GM12864 (cell line): ENCODE data around the gene CRYGN.

Source experiments
- DNase-seq: peaks from one replicate; pipeline ENCODE4 v3.0.0-alpha.2; 2011; ENCODE audit warnings: low read depth
- H3K4me3 ChIP-seq: 2 replicates; pipeline ENCODE4 v1.5.1; 2011; ENCODE audit warnings: mild to moderate bottlenecking, low read depth, low read length, control low read depth
- TF ChIP-seq, protein P1 (sequence below): IDR thresholded peaks from 2 replicates; pipeline ENCODE4 v1.5.1; 2011; ENCODE audit warnings: low read depth, mild to moderate bottlenecking, moderate library complexity, low read length, control low read depth, inconsistent platforms; ENCODE audit errors: missing control alignments

Gene CRYGN

DNA sequence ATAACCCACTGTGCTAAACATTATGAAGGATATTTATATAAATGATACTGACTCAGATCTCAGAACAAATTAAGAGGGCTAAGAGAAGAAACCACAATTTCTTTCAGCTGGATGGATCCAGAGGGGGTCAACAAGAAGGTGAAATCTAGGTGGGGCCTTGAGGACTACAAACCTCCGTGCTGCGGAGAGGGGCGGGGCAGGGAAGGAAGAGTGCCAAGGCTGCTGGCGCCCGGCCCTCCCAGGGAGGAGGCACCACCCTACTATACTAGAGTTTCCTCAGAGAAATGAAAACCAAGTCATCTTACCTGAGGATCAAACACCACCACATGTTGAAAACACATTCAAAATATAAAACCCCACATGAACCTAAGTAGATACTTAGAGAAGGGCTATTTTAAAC, 29.3 kb upstream of the CRYGN start:
- no peak overlapping the region for H3K4me3 ChIP-seq
- TF ChIP-seq, protein P1, sequence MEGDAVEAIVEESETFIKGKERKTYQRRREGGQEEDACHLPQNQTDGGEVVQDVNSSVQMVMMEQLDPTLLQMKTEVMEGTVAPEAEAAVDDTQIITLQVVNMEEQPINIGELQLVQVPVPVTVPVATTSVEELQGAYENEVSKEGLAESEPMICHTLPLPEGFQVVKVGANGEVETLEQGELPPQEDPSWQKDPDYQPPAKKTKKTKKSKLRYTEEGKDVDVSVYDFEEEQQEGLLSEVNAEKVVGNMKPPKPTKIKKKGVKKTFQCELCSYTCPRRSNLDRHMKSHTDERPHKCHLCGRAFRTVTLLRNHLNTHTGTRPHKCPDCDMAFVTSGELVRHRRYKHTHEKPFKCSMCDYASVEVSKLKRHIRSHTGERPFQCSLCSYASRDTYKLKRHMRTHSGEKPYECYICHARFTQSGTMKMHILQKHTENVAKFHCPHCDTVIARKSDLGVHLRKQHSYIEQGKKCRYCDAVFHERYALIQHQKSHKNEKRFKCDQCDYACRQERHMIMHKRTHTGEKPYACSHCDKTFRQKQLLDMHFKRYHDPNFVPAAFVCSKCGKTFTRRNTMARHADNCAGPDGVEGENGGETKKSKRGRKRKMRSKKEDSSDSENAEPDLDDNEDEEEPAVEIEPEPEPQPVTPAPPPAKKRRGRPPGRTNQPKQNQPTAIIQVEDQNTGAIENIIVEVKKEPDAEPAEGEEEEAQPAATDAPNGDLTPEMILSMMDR, result no peak
- DNase-seq, result no peak

DNA sequence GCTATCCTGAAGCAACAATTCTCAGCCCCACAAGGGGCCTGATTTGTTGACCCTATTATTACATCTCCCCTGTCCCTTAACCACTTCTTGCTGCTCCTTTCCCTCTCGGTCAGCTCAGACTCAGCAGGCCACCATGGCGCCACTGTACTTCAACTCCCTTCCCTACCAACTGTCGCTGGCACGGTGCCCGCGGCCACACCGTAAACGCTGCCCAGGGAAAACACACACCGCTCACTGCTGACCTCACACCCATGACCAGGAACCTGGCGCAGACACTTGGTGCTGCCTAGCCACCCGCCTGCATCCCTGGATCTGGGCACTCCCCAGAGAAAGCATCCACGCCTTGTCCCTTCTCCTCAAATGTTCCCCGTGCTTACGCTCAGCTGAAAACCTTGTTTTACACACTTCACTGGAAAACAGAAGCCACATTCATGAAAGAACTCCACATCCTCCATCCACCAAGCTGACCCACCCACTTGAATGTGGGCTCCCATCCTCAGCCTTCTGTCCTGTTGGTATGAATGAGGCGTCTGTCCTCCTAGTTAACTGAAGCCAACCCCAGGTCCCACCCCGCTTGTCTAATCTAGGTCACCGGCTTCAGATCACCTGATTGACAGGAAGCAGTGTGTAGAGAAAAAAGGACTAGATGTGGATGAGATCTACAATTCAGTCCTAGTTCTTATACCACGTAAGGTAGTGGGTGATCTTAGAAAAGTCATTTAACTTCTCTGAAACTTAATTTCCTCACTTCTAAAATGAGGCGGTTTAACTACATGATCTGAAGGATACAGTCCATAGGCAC, 28.5 kb upstream of the CRYGN start:
- TF ChIP-seq, protein P1, result no peak
- no peak overlapping the region for H3K4me3 ChIP-seq
- no peak for DNase-seq

DNA sequence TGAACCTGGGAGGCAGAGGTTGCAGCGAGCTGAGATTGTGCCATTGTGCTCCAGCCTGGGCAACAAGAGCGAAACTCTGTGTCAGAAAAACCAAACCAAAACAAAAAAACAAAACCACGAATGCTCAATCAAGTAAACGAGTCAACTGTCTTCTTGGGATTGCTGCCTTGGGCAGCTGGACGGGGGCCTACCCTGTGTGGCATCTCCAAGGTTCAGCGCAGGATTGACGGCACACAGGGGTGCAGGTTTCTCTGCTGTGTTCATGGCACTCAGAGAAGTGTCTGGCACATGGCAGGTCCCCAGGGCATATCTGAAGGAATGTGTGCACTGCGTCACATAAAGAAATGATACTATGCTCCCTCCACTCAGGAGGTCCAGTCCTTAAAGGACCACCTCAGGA, 25.2 kb upstream of the CRYGN start:
- H3K4me3 ChIP-seq, result no peak overlapping the region
- TF ChIP-seq, protein P1, result no peak
- DNase-seq, result no peak

DNA sequence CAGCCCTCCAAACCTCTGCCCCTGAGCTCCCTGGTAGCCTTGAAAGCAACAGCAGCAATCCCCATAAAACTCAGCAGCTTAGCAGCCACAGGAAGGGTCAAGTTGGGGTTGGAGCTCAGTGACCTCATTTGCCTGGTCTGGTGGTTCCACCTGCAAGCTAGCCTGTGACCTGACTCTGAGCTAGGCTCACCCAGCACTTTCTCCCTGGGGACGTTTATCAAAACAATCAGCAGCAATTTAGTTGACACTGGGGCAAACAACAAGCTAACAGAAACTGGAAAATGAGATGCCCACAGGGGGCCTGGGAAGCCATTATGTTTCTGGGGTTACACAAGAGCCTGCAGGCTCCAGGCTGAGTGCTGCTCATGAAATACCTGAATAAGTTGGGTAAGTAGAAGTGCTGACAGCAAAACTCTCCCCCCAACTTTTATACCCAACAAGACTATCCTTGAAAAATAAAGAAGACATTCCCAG, 22.4 kb upstream of the CRYGN start:
- TF ChIP-seq, protein P1, result no peak
- no peak overlapping the region for H3K4me3 ChIP-seq
- DNase-seq, result no peak

DNA sequence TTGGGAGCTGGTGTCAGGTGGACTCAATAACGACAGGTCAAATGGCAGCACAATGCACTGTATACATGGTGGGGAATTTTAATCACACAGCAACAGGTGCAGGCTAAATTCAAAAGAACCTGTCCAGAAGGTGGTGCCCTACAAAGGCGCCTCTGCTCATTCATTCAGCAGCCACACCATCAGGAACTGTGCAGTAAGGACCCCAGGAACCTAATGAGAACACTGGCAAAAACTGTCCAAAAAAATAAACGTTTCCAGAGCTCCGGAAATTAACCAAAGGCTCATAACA, 21.9 kb upstream of the CRYGN start:
- no peak for DNase-seq
- H3K4me3 ChIP-seq, result no peak overlapping the region
- TF ChIP-seq, protein P1, result no peak

DNA sequence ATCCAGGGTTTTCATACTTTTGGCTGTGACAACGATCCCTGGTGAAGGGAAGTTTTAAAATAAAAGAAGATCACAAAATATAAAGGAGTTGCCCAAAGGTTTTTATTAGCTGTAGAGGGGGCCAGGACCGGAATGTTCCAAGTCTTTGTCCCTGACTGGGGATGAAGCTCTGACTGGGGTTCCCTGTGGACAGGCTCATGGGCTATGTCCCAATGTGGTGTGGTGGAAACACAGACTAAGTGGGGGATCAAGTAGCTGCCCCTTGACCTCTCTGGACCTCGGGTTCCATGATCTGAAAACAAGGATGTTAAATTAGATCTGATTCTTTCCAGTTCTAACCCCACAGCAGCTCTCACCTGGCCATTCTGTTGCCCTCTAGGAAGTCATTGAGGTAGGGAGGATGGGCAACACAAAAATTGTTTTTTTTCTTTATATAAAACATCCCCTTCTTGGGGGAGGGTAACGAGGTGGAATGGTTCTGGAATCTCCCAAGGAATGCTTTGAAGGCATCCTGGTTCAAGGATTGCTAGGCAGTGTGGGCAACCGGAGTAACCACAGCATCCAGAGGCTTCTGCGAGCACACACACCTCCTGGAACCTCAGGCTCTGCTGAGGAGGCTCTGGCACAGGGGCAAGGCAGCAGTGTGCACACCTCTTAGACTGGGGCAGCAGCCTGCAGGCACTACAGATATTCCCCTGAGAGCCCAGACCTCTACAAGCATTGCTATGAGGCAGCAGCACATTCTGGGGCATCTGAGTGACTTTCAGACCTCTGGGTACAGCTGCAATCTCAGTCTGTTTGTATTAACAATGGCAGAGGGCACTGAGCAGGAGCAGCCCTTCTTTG, 21.4 kb upstream of the CRYGN start:
- DNase-seq, result no peak

More for the DNA sequence above, 21.4 kb upstream of the CRYGN start:
- TF ChIP-seq, protein P1, result no peak
- no peak overlapping the region for H3K4me3 ChIP-seq
